HepG2 (cell line): Measurements from ENCODE around the gene GLYR1. TPM values are rescaled to one million over a fixed set of nuclear protein-coding genes. Genes with fewer than 3 reads are reported as not detected.
A peak's percentile ranks its signal among the peaks of the same experiment; 100 is the strongest.

Source experiments
- CC2D1A ChIP-seq: sonication (generic); formaldehyde crosslinking; IDR thresholded peaks from 2 replicates; pipeline ENCODE4 v1.8.1; 2023; ENCODE audit warnings: mild to moderate bottlenecking, missing genetic modification reagents
- EHMT2 ChIP-seq: fragments of 200-600 bp; sonication (generic); IDR thresholded peaks from 2 replicates; pipeline ENCODE4 v1.7.0; 2017; ENCODE audit warnings: antibody characterized with exemption, low read depth, low read length, borderline replicate concordance
- HDAC6 ChIP-seq: fragments of 200-600 bp; sonication (generic); IDR thresholded peaks from 2 replicates; pipeline ENCODE4 v1.7.0; 2017; ENCODE audit warnings: mild to moderate bottlenecking, antibody characterized with exemption, low read length, low read depth
- KLF15 ChIP-seq: sonication (generic); formaldehyde crosslinking; IDR thresholded peaks from 2 replicates; pipeline ENCODE4 v1.8.1; 2023; ENCODE audit warnings: borderline replicate concordance, mild to moderate bottlenecking, inconsistent platforms, missing genetic modification reagents, mixed read lengths
- MED1 ChIP-seq: sonication (generic); formaldehyde crosslinking; IDR thresholded peaks from 2 replicates; pipeline ENCODE4 v1.4.0; 2020; ENCODE audit warnings: missing genetic modification reagents
- NFRKB ChIP-seq: fragments of 450-650 bp; IDR thresholded peaks from 2 replicates; pipeline ENCODE4 v1.6.1; 2017
- ONECUT2 ChIP-seq: sonication (generic); formaldehyde crosslinking; IDR thresholded peaks from 2 replicates; pipeline ENCODE4 v1.4.0; 2020; ENCODE audit warnings: missing genetic modification reagents
- SYNCRIP ChIP-seq: fragments of 200-400 bp; formaldehyde crosslinking; IDR thresholded peaks from 2 replicates; pipeline ENCODE4 v1.6.1; 2018; ENCODE audit warnings: mild to moderate bottlenecking, low read depth, low read length; ENCODE audit not compliant: insufficient read depth
- TEAD3 ChIP-seq: optimal IDR thresholded peaks from 2 replicates; pipeline ENCODE3; 2016; ENCODE audit warnings: borderline replicate concordance
- THAP7 ChIP-seq: sonication (generic); formaldehyde crosslinking; IDR thresholded peaks from 2 replicates; pipeline ENCODE4 v1.8.1; 2023; ENCODE audit warnings: mild to moderate bottlenecking, missing genetic modification reagents
- TOPORS ChIP-seq: sonication (generic); formaldehyde crosslinking; IDR thresholded peaks from 2 replicates; pipeline ENCODE4 v1.8.0; 2023; ENCODE audit warnings: mild to moderate bottlenecking, missing genetic modification reagents
- ZNF552 ChIP-seq: sonication (generic); formaldehyde crosslinking; IDR thresholded peaks from 2 replicates; pipeline ENCODE4 v1.9.0; 2022; ENCODE audit warnings: missing genetic modification reagents, mild to moderate bottlenecking, borderline replicate concordance
- ZSCAN30 ChIP-seq: sonication (generic); formaldehyde crosslinking; IDR thresholded peaks from 2 replicates; pipeline ENCODE4 v1.5.0; 2020; ENCODE audit warnings: mild to moderate bottlenecking, missing genetic modification reagents
- ZXDC ChIP-seq: sonication (generic); formaldehyde crosslinking; IDR thresholded peaks from 2 replicates; pipeline ENCODE4 v1.5.0; 2020; ENCODE audit warnings: mild to moderate bottlenecking, missing genetic modification reagents
- polyA plus RNA-seq, 8 experiments: library from polyadenylated mRNA; depleted of rRNA in 3 of 8; stranded (reverse) in 7 of 8; unstranded in 1 of 8; fragments of >200 nt; fragmentation: Illumina TruSeq in 4 of 8; extraction: Trizol in 4 of 8; gene quantifications; 2 replicates each; pipeline versions ENCODE4 v1.2.1 to v1.2.3, GENCODE V29; 2011 to 2016; ENCODE audit warnings: low read depth in 4 of 8, missing spikeins in 1 of 8, mixed read lengths in 1 of 8; ENCODE audit not compliant: insufficient read depth in 1 of 8
- total RNA-seq, 5 experiments: library from RNA; depleted of rRNA; stranded (reverse); fragments of >200 nt; fragmentation: Illumina TruSeq; extraction: Trizol; gene quantifications; 2 replicates each; pipeline ENCODE4 v1.2.3, GENCODE V29; 2016; ENCODE audit warnings: low read depth in 1 of 5
- TF ChIP-seq, protein P1 (sequence below): sonication (generic); formaldehyde crosslinking; IDR thresholded peaks from 2 replicates; pipeline ENCODE4 v1.4.0; 2020; ENCODE audit warnings: missing genetic modification reagents
- TF ChIP-seq, protein P2 (sequence below): sonication (generic); formaldehyde crosslinking; IDR thresholded peaks from 2 replicates; pipeline ENCODE4 v1.4.0; 2020; ENCODE audit warnings: missing genetic modification reagents, mild to moderate bottlenecking, borderline replicate concordance
- TF ChIP-seq, protein P3 (sequence below): sonication (generic); formaldehyde crosslinking; IDR thresholded peaks from 2 replicates; pipeline ENCODE4 v1.9.0; 2021; ENCODE audit warnings: missing genetic modification reagents, mild to moderate bottlenecking, borderline replicate concordance
- TF ChIP-seq, protein P4 (sequence below): sonication (generic); formaldehyde crosslinking; IDR thresholded peaks from 2 replicates; pipeline ENCODE4 v1.4.0; 2020; ENCODE audit warnings: mild to moderate bottlenecking, missing genetic modification reagents, borderline replicate concordance

Gene GLYR1
- total and polyA plus RNA-seq, 2 of the 13 experiments (the other 11 are each of a cell fraction or from before 2014, with no cell fraction given): 28.3 to 48.7 TPM

DNA sequence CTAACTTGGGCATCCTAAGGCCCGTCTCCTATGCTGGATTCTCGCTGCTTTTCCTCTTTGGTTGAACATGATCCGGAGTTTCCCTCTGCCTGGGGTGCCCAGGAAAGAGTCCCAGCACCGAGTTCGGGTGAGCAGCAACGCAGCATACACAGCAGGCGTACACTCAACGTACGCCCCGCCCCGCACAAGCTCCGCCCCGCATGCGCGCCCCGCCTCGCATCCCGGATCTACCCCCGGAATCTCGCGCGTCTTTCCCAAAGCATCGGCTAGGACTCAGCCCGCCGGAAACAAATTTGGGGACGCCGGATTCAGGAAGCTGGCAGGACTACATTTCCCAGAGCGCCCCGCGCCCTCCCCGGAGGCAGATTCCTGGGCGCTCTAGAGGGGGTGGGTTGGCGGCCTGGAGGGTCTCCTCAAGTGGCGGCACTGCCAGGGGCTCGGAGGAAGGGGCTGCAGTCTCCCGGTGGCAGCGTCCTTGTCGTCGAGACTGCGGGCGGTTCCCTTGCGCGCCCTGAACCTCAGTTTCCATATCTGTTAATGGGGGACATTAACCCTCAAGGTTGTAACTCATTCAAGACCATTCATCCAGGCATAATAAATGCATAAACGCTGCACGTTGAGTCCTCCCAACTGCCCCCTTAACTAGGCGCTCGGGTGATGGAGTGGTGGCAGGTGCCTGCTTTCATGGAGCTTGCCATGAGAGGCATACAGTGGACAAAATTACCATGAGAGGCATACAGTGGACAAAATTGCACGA lies 78.4 kb downstream of the GLYR1 start (continued):
- TF ChIP-seq, protein P1, sequence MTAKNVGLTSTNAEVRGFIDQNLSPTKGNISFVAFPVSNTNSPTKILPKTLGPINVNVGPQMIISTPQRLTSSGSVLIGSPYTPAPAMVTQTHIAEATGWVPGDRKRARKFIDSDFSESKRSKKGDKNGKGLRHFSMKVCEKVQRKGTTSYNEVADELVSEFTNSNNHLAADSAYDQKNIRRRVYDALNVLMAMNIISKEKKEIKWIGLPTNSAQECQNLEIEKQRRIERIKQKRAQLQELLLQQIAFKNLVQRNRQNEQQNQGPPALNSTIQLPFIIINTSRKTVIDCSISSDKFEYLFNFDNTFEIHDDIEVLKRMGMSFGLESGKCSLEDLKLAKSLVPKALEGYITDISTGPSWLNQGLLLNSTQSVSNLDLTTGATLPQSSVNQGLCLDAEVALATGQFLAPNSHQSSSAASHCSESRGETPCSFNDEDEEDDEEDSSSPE: peak; percentile 84
- TF ChIP-seq KLF15 (CRISPR knock-in tag): no peak
- TF ChIP-seq, protein P2, sequence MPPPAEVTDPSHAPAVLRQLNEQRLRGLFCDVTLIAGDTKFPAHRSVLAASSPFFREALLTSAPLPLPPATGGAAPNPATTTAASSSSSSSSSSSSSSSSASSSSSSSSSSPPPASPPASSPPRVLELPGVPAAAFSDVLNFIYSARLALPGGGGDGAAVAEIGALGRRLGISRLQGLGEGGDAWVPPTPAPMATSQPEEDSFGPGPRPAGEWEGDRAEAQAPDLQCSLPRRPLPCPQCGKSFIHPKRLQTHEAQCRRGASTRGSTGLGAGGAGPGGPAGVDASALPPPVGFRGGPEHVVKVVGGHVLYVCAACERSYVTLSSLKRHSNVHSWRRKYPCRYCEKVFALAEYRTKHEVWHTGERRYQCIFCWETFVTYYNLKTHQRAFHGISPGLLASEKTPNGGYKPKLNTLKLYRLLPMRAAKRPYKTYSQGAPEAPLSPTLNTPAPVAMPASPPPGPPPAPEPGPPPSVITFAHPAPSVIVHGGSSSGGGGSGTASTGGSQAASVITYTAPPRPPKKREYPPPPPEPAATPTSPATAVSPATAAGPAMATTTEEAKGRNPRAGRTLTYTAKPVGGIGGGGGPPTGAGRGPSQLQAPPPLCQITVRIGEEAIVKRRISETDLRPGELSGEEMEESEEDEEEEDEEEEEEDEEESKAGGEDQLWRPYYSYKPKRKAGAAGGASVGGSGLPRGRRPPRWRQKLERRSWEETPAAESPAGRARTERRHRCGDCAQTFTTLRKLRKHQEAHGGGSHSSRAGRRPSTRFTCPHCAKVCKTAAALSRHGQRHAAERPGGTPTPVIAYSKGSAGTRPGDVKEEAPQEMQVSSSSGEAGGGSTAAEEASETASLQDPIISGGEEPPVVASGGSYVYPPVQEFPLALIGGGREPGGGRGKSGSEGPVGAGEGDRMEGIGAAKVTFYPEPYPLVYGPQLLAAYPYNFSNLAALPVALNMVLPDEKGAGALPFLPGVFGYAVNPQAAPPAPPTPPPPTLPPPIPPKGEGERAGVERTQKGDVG: no peak
- no peak for TF ChIP-seq SYNCRIP
- no peak for TF ChIP-seq ZXDC
- TF ChIP-seq CC2D1A (CRISPR knock-in tag): no peak
- TF ChIP-seq ZSCAN30: no peak
- TF ChIP-seq TEAD3 (CRISPR knock-in tag): peak; percentile 83
- TF ChIP-seq THAP7 (CRISPR knock-in tag): no peak
- TF ChIP-seq MED1: peak; percentile 70; the same call in 1 of the 2 replicates
- no peak for TF ChIP-seq ONECUT2 (CRISPR knock-in tag)
- TF ChIP-seq EHMT2: no peak
- no peak for TF ChIP-seq NFRKB
- TF ChIP-seq TOPORS (CRISPR knock-in tag): no peak
- TF ChIP-seq, protein P3, sequence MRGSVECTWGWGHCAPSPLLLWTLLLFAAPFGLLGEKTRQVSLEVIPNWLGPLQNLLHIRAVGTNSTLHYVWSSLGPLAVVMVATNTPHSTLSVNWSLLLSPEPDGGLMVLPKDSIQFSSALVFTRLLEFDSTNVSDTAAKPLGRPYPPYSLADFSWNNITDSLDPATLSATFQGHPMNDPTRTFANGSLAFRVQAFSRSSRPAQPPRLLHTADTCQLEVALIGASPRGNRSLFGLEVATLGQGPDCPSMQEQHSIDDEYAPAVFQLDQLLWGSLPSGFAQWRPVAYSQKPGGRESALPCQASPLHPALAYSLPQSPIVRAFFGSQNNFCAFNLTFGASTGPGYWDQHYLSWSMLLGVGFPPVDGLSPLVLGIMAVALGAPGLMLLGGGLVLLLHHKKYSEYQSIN: no peak
- TF ChIP-seq HDAC6: no peak
- TF ChIP-seq, protein P4, sequence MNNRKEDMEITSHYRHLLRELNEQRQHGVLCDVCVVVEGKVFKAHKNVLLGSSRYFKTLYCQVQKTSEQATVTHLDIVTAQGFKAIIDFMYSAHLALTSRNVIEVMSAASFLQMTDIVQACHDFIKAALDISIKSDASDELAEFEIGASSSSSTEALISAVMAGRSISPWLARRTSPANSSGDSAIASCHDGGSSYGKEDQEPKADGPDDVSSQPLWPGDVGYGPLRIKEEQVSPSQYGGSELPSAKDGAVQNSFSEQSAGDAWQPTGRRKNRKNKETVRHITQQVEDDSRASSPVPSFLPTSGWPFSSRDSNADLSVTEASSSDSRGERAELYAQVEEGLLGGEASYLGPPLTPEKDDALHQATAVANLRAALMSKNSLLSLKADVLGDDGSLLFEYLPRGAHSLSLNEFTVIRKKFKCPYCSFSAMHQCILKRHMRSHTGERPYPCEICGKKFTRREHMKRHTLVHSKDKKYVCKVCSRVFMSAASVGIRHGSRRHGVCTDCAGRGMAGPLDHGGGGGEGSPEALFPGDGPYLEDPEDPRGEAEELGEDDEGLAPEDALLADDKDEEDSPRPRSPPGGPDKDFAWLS (CRISPR knock-in tag): no peak
- peak; percentile 65; the same call in 1 of the 2 replicates for TF ChIP-seq ZNF552 (CRISPR knock-in tag)
